Sigmoid colon (tissue), 4 donors: ENCODE measurements around the gene CCDC187.
A peak's percentile ranks its signal among the peaks of the same experiment; 100 is the strongest.

Experiments used
- EP300 ChIP-seq, 4 donors: sonication (generic); formaldehyde crosslinking; IDR thresholded peaks; one replicate each; pipeline ENCODE4 v1.6.1; 2017; ENCODE audit warnings: antibody characterized with exemption in 4 of 4
- POLR2A ChIP-seq, 2 donors: fragments of 450-650 bp; IDR thresholded peaks; one replicate each; pipeline ENCODE4 v1.6.1; 2016; ENCODE audit warnings: antibody characterized with exemption in 2 of 2, mild to moderate bottlenecking in 2 of 2, moderate library complexity in 2 of 2
- POLR2AphosphoS5 ChIP-seq, 4 donors: sonication (generic); formaldehyde crosslinking; IDR thresholded peaks; one replicate each; pipeline ENCODE4 v1.6.1; 2017; ENCODE audit warnings: antibody characterized with exemption in 4 of 4
- TF ChIP-seq, protein P1 (sequence below), 4 experiments: fragments of 450-650 bp in 3 of 4; fragments of 200-600 bp in 1 of 4; IDR thresholded peaks; one replicate each; pipeline ENCODE4 v1.5.1; 2016 to 2019; ENCODE audit warnings: antibody characterized with exemption in 4 of 4, mild to moderate bottlenecking in 3 of 4, moderate library complexity in 2 of 4

DNA sequence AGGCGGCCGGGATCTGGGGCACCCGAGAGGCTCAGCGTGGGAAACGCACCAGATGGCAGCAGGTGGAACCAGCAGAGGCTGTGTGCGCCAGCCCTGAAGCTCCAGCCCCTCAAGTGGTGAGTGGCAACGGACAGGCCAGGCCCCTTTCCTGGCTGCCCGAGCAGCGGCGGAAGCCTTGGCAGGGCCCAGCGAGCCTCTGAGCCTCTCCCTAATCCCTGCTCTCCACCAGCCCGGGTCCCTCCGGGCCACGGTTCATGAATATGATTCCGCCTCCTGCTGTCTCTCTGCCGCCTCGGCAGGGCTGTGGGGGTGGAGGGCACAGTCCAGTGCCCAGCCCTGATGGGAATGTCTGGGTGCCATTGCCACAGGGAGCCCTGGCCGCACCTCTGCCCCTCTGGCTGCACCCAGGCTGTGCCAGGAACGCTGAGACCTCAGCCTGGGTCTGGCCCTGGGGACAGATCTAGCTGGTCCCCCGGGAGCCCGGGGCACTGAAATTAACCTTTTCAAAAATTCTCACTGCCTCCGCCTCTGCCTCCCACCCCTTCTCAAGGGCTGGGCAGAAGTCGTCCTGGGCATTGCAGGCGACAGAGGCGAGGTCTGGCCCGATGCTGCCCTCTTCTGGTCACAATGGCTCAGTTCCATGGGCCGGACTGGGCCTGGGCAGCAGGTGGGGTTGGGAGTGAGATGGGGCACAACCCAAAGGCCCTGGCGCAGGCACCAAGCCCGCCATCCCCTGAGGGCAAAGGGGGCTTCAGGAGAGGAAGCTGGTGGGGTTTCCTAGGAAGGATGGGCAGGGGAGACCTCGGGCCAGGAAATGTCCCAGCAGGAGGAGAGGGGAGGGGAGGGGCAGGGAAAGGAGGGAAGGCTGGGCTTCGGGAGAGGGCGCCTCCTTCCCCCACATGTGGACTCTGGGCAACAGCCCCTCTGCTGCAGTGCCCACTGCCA, 20.3 kb downstream of the CCDC187 start:
- no peak for TF ChIP-seq POLR2A (IDR thresholded peaks at IDR 0.05)
- TF ChIP-seq EP300 (IDR thresholded peaks at IDR 0.05), result no peak
- TF ChIP-seq, protein P1, sequence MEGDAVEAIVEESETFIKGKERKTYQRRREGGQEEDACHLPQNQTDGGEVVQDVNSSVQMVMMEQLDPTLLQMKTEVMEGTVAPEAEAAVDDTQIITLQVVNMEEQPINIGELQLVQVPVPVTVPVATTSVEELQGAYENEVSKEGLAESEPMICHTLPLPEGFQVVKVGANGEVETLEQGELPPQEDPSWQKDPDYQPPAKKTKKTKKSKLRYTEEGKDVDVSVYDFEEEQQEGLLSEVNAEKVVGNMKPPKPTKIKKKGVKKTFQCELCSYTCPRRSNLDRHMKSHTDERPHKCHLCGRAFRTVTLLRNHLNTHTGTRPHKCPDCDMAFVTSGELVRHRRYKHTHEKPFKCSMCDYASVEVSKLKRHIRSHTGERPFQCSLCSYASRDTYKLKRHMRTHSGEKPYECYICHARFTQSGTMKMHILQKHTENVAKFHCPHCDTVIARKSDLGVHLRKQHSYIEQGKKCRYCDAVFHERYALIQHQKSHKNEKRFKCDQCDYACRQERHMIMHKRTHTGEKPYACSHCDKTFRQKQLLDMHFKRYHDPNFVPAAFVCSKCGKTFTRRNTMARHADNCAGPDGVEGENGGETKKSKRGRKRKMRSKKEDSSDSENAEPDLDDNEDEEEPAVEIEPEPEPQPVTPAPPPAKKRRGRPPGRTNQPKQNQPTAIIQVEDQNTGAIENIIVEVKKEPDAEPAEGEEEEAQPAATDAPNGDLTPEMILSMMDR (IDR thresholded peaks at IDR 0.05), result peak; percentile 64 to 86 (median 74)
- TF ChIP-seq POLR2AphosphoS5 (IDR thresholded peaks at IDR 0.05), result no peak
